ENCODE data around the gene BRIP1. TPM values are rescaled to one million over a fixed set of nuclear protein-coding genes. Genes with fewer than 3 reads are reported as not detected.

BRIP1 gene
- total RNA-seq, 2 experiments from 2014 or later: 12.0 to 12.9 TPM

DNA sequence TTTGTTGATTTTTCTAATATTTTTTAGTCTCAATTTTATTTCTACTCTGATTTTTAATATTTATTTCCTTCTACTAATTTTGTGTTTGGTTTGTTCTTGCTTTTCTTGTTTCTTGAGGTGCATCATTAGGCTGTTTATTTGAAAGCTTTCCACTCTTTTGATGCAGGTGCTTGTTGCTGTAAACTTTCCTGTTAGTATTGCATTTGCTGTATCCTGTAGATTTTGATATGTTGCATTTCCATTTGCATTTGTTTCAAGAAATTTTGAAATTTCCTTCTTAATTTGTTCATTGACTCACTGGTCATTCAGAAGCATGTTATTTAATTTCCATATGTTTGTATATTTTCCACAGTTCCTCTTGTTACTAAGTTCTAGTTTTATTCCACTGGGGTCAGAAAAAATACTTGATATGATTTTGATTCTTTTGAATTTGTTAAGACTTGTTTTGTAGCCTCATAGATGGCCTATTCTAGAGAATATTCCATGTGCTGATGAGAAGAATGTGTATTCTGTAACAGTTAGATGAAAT, 229.3 kb downstream of the BRIP1 start:
- H3K27ac Mint-ChIP-seq: no peak overlapping the region
- intact Hi-C loops (cut with micrococcal nuclease): loop anchor here (10.0 kb wide), 1 partner anchor 591 kb away; no protein-coding TSS in a partner anchor
- H3K27me3 Mint-ChIP-seq (ENCODE audit: low read depth): peaks cover 47% of the 10 kb centered on the region
- no peak for DNase-seq
- CTCF ChIA-PET: interaction anchor here (3.0 kb wide), 1 partner anchor 476 kb away, joined by 12 read pairs; no protein-coding TSS in a partner anchor
- no peak overlapping the region for H3K4me3 Mint-ChIP-seq
- peaks cover 10% of the 10 kb centered on the region for H3K9me3 Mint-ChIP-seq
- no peaks in the 10 kb centered on the region for H3K4me1 Mint-ChIP-seq (ENCODE audit: low read depth)
- H3K36me3 Mint-ChIP-seq (ENCODE audit: low read depth): peaks cover 2% of the 10 kb centered on the region

DNA sequence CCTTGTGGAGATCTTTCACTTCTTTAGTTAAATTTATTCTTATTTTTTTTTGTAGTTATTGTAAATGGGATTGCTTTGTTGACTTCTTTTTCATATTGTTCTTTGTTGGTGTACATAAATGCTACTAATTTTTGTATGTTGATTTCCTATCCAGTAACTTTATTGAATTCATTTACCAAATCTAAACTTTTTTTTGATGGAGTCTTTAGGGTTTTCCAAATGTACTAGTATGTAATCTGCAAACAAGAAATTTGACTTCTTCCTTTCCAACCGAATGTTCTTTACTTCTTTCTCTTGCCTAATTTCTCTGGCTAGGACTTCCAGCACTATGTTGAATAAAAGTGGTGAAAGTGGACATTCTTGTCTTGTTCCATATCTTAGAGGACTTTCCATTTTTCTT, 230.5 kb downstream of the BRIP1 start:
- Mint-ChIP-seq H3K4me1 (ENCODE audit: low read depth) (no peaks in the 10 kb centered on the region), H3K9me3 (peaks cover 10% of the 10 kb centered on the region), H3K36me3 (ENCODE audit: low read depth) (peaks cover 2% of the 10 kb centered on the region), H3K27ac (no peak overlapping the region), H3K4me3 (no peak overlapping the region), H3K27me3 (ENCODE audit: low read depth) (peaks cover 40% of the 10 kb centered on the region)
- CTCF ChIA-PET: interaction anchor here (0.6 to 3.0 kb wide), 2 partner anchors 204 to 477 kb away, joined by 5 to 12 read pairs; no protein-coding TSS in a partner anchor
- no peak for DNase-seq
- intact Hi-C loops (cut with micrococcal nuclease): loop anchor here (10.0 kb wide), 1 partner anchor 592 kb away; no protein-coding TSS in a partner anchor

DNA sequence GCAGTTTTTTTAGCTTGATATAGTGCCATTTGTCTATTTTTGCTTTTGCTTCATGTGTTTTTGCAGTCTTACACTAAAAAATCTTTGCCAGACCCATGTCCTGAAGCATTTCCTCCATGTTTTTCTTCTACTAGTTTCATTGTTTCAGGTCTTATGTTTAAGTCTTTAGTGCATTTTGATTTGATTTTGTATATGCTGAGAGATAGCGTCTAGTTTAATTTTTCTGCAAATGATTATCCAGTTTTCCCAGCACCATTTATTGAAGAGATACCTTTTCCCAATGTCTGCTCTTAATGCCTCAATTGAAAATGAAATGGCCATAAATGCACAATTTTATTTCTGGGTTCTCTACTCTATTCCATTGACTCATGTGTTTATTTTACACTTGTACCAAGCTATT, 231.5 kb downstream of the BRIP1 start:
- peaks cover 2% of the 10 kb centered on the region for H3K36me3 Mint-ChIP-seq (ENCODE audit: low read depth)
- CTCF ChIA-PET: no interaction called here
- DNase-seq: no peak
- peaks cover 10% of the 10 kb centered on the region for H3K9me3 Mint-ChIP-seq
- intact Hi-C loops (cut with micrococcal nuclease): loop anchor here (10.0 kb wide), 1 partner anchor 593 kb away; no protein-coding TSS in a partner anchor
- peaks cover 33% of the 10 kb centered on the region for H3K27me3 Mint-ChIP-seq (ENCODE audit: low read depth)
- H3K27ac Mint-ChIP-seq: no peak overlapping the region
- H3K4me3 Mint-ChIP-seq: no peak overlapping the region
- H3K4me1 Mint-ChIP-seq (ENCODE audit: low read depth): no peaks in the 10 kb centered on the region

Other genes with a start within 250 kb of the BRIP1 start
- 10 to 100 TPM; 23.2 to 25.0 TPM for gene INTS2, start 64.5 kb upstream of the BRIP1 start, total RNA-seq
- 10 to 100 TPM; 33.3 to 34.3 TPM for gene MED13, start 201.8 kb upstream of the BRIP1 start, total RNA-seq

Measured in activated naive CD4-positive, alpha-beta T cell treated with anti-CD3 and anti-CD28 coated beads for 36 hours (primary cell).